RPMI8226 (cell line): Measurements from ENCODE around the gene PLCH2.

Experiments used
- DNase-seq: peaks from one replicate; pipeline ENCODE4 v3.0.0-alpha.2; 2015

Gene PLCH2

GRCh38 chr1:2480236-2480985 is 4.3 kb downstream of the PLCH2 start:
- DNase-seq, result peak; percentile 93

- DNase-seq, result peak; percentile 84
These were observed 4.9 kb downstream of the PLCH2 start for GRCh38 chr1:2480986-2481364.

GRCh38 chr1:2481885-2482284 is 5.8 kb downstream of the PLCH2 start:
- DNase-seq, result no peak

GRCh38 chr1:2482588-2482987 is 6.5 kb downstream of the PLCH2 start:
- no peak for DNase-seq

GRCh38 chr1:2483026-2483425 is 6.9 kb downstream of the PLCH2 start:
- no peak for DNase-seq

GRCh38 chr1:2483970-2484369 is 7.9 kb downstream of the PLCH2 start:
- no peak for DNase-seq

- DNase-seq, result no peak
These were observed 10.0 kb downstream of the PLCH2 start for GRCh38 chr1:2486041-2486440.

- DNase-seq, result no peak
These were observed 10.5 kb downstream of the PLCH2 start for GRCh38 chr1:2486558-2486957.

- no peak for DNase-seq
These were observed 12.6 kb downstream of the PLCH2 start for GRCh38 chr1:2488688-2489087.

- no peak for DNase-seq
These were observed 13.5 kb downstream of the PLCH2 start for GRCh38 chr1:2489615-2490014.

GRCh38 chr1:2492091-2492490 is 16.0 kb downstream of the PLCH2 start:
- peak; percentile 89 for DNase-seq

- no peak for DNase-seq
These were observed 17.1 kb downstream of the PLCH2 start for GRCh38 chr1:2493218-2493617.

GRCh38 chr1:2493691-2494322 is 17.7 kb downstream of the PLCH2 start:
- DNase-seq, result no peak

- DNase-seq, result no peak
These were observed 18.2 kb downstream of the PLCH2 start for GRCh38 chr1:2494323-2494693.

- peak; percentile 58 for DNase-seq
These were observed 18.9 kb downstream of the PLCH2 start for GRCh38 chr1:2495026-2495425.

- no peak for DNase-seq
These were observed 19.5 kb downstream of the PLCH2 start for GRCh38 chr1:2495546-2495945.

GRCh38 chr1:2496087-2496622 is 20.1 kb downstream of the PLCH2 start:
- DNase-seq, result peak; percentile 54

GRCh38 chr1:2496746-2497145 is 20.7 kb downstream of the PLCH2 start:
- DNase-seq, result no peak

GRCh38 chr1:2497891-2498290 is 21.8 kb downstream of the PLCH2 start:
- DNase-seq, result no peak

GRCh38 chr1:2498648-2499047 is 22.6 kb downstream of the PLCH2 start:
- no peak for DNase-seq

GRCh38 chr1:2499260-2499659 is 23.2 kb downstream of the PLCH2 start:
- DNase-seq, result peak; percentile 44

GRCh38 chr1:2499986-2500596 is 24.0 kb downstream of the PLCH2 start:
- no peak for DNase-seq

GRCh38 chr1:2501041-2501819 is 25.1 kb downstream of the PLCH2 start:
- DNase-seq, result no peak

GRCh38 chr1:2501820-2502119 is 25.7 kb downstream of the PLCH2 start:
- no peak for DNase-seq
